Measurements from ENCODE around the gene VLDLR. TPM values are rescaled to one million over a fixed set of nuclear protein-coding genes. Genes with fewer than 3 reads are reported as not detected.

VLDLR gene
- total and polyA plus RNA-seq, 2 of the 13 experiments (the other 11 are each of a cell fraction or from before 2014, with no cell fraction given): 3.4 to 10.5 TPM

DNA sequence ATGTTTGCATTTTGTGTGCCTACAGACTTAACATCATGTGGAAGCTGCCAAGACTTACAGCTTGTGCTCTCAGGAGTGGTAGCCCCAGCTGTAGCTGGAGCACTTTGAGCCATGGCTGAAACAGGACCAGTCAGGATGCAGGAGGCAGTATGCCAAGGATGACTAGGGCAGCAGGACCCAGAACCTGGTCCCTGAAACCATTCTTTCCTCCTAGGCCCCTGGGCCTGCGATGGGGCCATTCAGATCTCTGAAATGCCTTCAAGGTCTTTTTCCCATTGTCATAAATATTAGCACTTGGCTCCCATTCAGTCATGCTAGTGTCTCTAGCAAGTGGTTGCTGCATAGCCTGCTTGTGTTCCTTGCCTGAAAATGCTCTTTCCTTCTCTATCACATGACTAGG is 29.6 kb upstream of the VLDLR start (continued):
- TF ChIP-seq, protein P1, sequence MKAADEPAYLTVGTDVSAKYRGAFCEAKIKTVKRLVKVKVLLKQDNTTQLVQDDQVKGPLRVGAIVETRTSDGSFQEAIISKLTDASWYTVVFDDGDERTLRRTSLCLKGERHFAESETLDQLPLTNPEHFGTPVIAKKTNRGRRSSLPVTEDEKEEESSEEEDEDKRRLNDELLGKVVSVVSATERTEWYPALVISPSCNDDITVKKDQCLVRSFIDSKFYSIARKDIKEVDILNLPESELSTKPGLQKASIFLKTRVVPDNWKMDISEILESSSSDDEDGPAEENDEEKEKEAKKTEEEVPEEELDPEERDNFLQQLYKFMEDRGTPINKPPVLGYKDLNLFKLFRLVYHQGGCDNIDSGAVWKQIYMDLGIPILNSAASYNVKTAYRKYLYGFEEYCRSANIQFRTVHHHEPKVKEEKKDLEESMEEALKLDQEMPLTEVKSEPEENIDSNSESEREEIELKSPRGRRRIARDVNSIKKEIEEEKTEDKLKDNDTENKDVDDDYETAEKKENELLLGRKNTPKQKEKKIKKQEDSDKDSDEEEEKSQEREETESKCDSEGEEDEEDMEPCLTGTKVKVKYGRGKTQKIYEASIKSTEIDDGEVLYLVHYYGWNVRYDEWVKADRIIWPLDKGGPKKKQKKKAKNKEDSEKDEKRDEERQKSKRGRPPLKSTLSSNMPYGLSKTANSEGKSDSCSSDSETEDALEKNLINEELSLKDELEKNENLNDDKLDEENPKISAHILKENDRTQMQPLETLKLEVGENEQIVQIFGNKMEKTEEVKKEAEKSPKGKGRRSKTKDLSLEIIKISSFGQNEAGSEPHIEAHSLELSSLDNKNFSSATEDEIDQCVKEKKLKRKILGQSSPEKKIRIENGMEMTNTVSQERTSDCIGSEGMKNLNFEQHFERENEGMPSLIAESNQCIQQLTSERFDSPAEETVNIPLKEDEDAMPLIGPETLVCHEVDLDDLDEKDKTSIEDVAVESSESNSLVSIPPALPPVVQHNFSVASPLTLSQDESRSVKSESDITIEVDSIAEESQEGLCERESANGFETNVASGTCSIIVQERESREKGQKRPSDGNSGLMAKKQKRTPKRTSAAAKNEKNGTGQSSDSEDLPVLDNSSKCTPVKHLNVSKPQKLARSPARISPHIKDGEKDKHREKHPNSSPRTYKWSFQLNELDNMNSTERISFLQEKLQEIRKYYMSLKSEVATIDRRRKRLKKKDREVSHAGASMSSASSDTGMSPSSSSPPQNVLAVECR (CRISPR knock-in tag; IDR thresholded peaks at IDR 0.05; ENCODE audit: borderline replicate concordance): no peak
- TF ChIP-seq POGZ (CRISPR knock-in tag; IDR thresholded peaks at IDR 0.05): no peak

DNA sequence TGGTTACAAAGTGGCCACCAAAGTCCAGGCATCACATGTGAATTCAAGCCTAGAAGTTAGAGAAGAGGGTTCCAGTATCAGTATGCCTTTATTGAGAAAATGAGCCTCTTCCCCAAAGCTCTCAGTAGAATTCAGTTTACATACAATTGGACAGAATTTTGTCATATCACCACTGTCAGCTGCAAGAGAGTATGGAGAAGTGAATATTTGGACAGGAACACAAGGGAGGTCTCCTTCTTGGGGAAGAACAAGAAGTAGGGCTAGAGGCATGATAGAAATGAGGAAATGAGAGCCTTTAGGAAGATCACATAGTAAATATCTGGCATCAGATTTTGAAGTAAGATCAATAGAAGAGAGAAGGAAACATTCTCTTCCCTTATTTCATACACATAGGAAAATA is 27.8 kb upstream of the VLDLR start:
- Histone ChIP-seq H3K4me2 (ENCODE audit: low read depth, low read length) (no peak overlapping the region), H2AFZ (ENCODE audit: low read length) (no peak overlapping the region), H3K79me2 (ENCODE audit: insufficient read depth, low read length) (no peaks in the 10 kb centered on the region), H3K4me1 (ENCODE audit: insufficient read depth, low read length) (no peaks in the 10 kb centered on the region), H4K20me1 (ENCODE audit: insufficient read depth, low read length) (no peaks in the 10 kb centered on the region), H3K36me3 (replicated peaks in 1 of 2; ENCODE audit: control insufficient read depth in 1 of 2, insufficient read depth in 2 of 2, low read length in 2 of 2) (no peaks in the 10 kb centered on the region), H3K4me3 (replicated peaks in 1 of 3; ENCODE audit: insufficient read depth in 1 of 3, low read depth in 2 of 3, low read length in 3 of 3) (no peak overlapping the region), H3K27ac (ENCODE audit: extremely low read length, insufficient read depth, low read length) (no peak overlapping the region), H3K9me3 (ENCODE audit: low read length) (peaks cover 5% of the 10 kb centered on the region; the same call in 1 of the 2 replicates), H3K27me3 (ENCODE audit: control insufficient read depth in 1 of 2, insufficient read depth in 2 of 2, low read length in 2 of 2) (no peaks in the 10 kb centered on the region), H3K9ac (ENCODE audit: insufficient read depth, low read depth, low read length) (no peak overlapping the region)
- no TSS peak for BruUV-seq (replicated peaks)
- in situ Hi-C loops (cut with HindIII; ENCODE audit: extremely low pct_ligation_motif_present, low pct_unique_long_range_greater_than_20kb): no loop called here
- ChIA-PET CTCF (ENCODE audit: low intra/inter-chr PET ratio, low total read pairs) (no interaction called here), POLR2A (no interaction called here)
- FAIRE-seq (no peak), DNase-seq (ENCODE audit: low spot score) (no peak), ATAC-seq (no peak)
- TF ChIP-seq HNRNPH1 (optimal IDR thresholded peaks at IDR 0.05; ENCODE audit: low read depth, low read length): no peak
- TF ChIP-seq, protein P2, sequence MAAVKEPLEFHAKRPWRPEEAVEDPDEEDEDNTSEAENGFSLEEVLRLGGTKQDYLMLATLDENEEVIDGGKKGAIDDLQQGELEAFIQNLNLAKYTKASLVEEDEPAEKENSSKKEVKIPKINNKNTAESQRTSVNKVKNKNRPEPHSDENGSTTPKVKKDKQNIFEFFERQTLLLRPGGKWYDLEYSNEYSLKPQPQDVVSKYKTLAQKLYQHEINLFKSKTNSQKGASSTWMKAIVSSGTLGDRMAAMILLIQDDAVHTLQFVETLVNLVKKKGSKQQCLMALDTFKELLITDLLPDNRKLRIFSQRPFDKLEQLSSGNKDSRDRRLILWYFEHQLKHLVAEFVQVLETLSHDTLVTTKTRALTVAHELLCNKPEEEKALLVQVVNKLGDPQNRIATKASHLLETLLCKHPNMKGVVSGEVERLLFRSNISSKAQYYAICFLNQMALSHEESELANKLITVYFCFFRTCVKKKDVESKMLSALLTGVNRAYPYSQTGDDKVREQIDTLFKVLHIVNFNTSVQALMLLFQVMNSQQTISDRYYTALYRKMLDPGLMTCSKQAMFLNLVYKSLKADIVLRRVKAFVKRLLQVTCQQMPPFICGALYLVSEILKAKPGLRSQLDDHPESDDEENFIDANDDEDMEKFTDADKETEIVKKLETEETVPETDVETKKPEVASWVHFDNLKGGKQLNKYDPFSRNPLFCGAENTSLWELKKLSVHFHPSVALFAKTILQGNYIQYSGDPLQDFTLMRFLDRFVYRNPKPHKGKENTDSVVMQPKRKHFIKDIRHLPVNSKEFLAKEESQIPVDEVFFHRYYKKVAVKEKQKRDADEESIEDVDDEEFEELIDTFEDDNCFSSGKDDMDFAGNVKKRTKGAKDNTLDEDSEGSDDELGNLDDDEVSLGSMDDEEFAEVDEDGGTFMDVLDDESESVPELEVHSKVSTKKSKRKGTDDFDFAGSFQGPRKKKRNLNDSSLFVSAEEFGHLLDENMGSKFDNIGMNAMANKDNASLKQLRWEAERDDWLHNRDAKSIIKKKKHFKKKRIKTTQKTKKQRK (IDR thresholded peaks at IDR 0.05; ENCODE audit: low read length): no peak
- TF ChIP-seq IRF2 (CRISPR knock-in tag; IDR thresholded peaks at IDR 0.05): no peak
- TF ChIP-seq, protein P3, sequence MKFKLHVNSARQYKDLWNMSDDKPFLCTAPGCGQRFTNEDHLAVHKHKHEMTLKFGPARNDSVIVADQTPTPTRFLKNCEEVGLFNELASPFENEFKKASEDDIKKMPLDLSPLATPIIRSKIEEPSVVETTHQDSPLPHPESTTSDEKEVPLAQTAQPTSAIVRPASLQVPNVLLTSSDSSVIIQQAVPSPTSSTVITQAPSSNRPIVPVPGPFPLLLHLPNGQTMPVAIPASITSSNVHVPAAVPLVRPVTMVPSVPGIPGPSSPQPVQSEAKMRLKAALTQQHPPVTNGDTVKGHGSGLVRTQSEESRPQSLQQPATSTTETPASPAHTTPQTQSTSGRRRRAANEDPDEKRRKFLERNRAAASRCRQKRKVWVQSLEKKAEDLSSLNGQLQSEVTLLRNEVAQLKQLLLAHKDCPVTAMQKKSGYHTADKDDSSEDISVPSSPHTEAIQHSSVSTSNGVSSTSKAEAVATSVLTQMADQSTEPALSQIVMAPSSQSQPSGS (CRISPR knock-in tag; IDR thresholded peaks at IDR 0.05): no peak
- no peak for TF ChIP-seq ZNF441 (CRISPR knock-in tag; IDR thresholded peaks at IDR 0.05; ENCODE audit: borderline replicate concordance)
- intact Hi-C loops (cut with micrococcal nuclease; ENCODE audit: unreplicated experiment): no loop called here
